GM23338 (cell line): ENCODE results near the gene CST9.

Source experiments
- CREB1 ChIP-seq: fragments of 250-450 bp; sonication (Bioruptor Pico); IDR thresholded peaks from 2 replicates; pipeline ENCODE4 v1.5.0; 2020; ENCODE audit warnings: low read depth, mild to moderate bottlenecking, moderate library complexity
- CTCF ChIP-seq, 2 experiments: fragments of 200-600 bp in 1 of 2; sonication (generic) in 1 of 2; conservative IDR thresholded peaks; 2 replicates each; pipeline versions ENCODE4 v1.5.1 to v1.6.1; 2016 to 2017; ENCODE audit warnings: antibody characterized with exemption in 2 of 2, low read depth in 2 of 2, mild to moderate bottlenecking in 2 of 2, moderate library complexity in 1 of 2
- EZH2 ChIP-seq: fragments of 200-600 bp; sonication (generic); IDR thresholded peaks from one replicate; pipeline ENCODE4 v1.8.0; 2017; ENCODE audit warnings: antibody characterized with exemption, mild to moderate bottlenecking, low read depth; ENCODE audit not compliant: unreplicated experiment
- EZH2phosphoT487 ChIP-seq: fragments of 200-600 bp; sonication (generic); IDR thresholded peaks from one replicate; pipeline ENCODE4 v1.8.1; 2018; ENCODE audit warnings: antibody characterized with exemption; ENCODE audit not compliant: unreplicated experiment
- JUNB ChIP-seq: IDR thresholded peaks from one replicate; pipeline ENCODE4 v1.6.1; 2016; ENCODE audit warnings: antibody characterized with exemption; ENCODE audit not compliant: unreplicated experiment
- POLR2AphosphoS5 ChIP-seq: IDR thresholded peaks from 2 replicates; pipeline ENCODE4 v1.6.1; 2016; ENCODE audit warnings: antibody characterized with exemption, low read depth
- REST ChIP-seq: IDR thresholded peaks from one replicate; pipeline ENCODE4 v1.6.1; 2018; ENCODE audit warnings: antibody characterized with exemption; ENCODE audit not compliant: unreplicated experiment
- ZNF114 ChIP-seq: fragments of 250-450 bp; sonication (Bioruptor Pico); IDR thresholded peaks from 2 replicates; pipeline ENCODE4 v1.5.0; 2020; ENCODE audit warnings: mild to moderate bottlenecking, moderate library complexity

GRCh38 chr20:23629017-23629541 lies 23.4 kb upstream of the CST9 start:
- TF ChIP-seq JUNB (no peak), POLR2AphosphoS5 (no peak), EZH2 (no peak), ZNF114 (CRISPR knock-in tag) (no peak), CTCF (conservative IDR thresholded peaks at IDR 0.05; ENCODE audit: low read depth in 2 of 2) (no peak), EZH2phosphoT487 (no peak), REST (no peak), CREB1 (CRISPR knock-in tag) (no peak)
